CD14-positive monocyte (primary cell): ENCODE measurements around the gene LCNL1. TPM values are rescaled to one million over a fixed set of nuclear protein-coding genes. Genes with fewer than 3 reads are reported as not detected.

Experiments
- DNase-seq, 3 donors: peaks; one replicate each; pipeline ENCODE4 v3.0.0-alpha.2; 2011 to 2022
- H2AFZ ChIP-seq: 2 replicates; pipeline ENCODE4 v1.6.0; 2012; ENCODE audit warnings: mild to moderate bottlenecking, low read depth, low read length, inconsistent platforms; ENCODE audit not compliant: insufficient read depth, poor library complexity, severe bottlenecking
- H3K27ac ChIP-seq, 2 donors: 1 replicate in 1 of 2; 2 replicates in 1 of 2; pipeline ENCODE4 v1.5.1; 2012 to 2013; ENCODE audit warnings: low read length in 2 of 2, control low read depth in 1 of 2, inconsistent platforms in 1 of 2, low read depth in 1 of 2, mild to moderate bottlenecking in 1 of 2
- H3K27me3 ChIP-seq, 2 donors: one replicate each; pipeline versions ENCODE4 v1.6.0 to v1.6.1; 2011 to 2013; ENCODE audit warnings: low read length in 2 of 2; ENCODE audit not compliant: control insufficient read depth in 2 of 2, insufficient read depth in 2 of 2
- H3K36me3 ChIP-seq, 2 donors: replicated peaks in 1 of 2; 1 replicate in 1 of 2; 2 replicates in 1 of 2; pipeline versions ENCODE4 v1.5.1 to v1.6.1; 2012 to 2013; ENCODE audit warnings: low read length in 2 of 2, control low read depth in 1 of 2, inconsistent platforms in 1 of 2, mild to moderate bottlenecking in 1 of 2; ENCODE audit not compliant: insufficient read depth in 2 of 2, control insufficient read depth in 1 of 2
- H3K4me1 ChIP-seq, 2 donors: 1 replicate in 1 of 2; 2 replicates in 1 of 2; pipeline versions ENCODE4 v1.5.1 to v1.6.1; 2012 to 2013; ENCODE audit warnings: low read length in 2 of 2, control low read depth in 1 of 2, inconsistent platforms in 1 of 2, mild to moderate bottlenecking in 1 of 2, moderate library complexity in 1 of 2; ENCODE audit not compliant: insufficient read depth in 2 of 2, control insufficient read depth in 1 of 2
- H3K4me2 ChIP-seq: replicated peaks from 2 replicates; pipeline ENCODE3; 2012; ENCODE audit warnings: low read length, moderate library complexity, mild to moderate bottlenecking; ENCODE audit not compliant: poor library complexity, severe bottlenecking; ENCODE audit errors: extremely low read depth
- H3K4me3 ChIP-seq, 3 experiments: fragments of 200-600 bp in 1 of 3; sonication (generic) in 1 of 3; replicated peaks in 1 of 3; 1 replicate in 2 of 3; 2 replicates in 1 of 3; pipeline ENCODE4 v1.5.1; 2011 to 2013; ENCODE audit warnings: low read length in 3 of 3, mild to moderate bottlenecking in 3 of 3, control low read depth in 2 of 3, low read depth in 2 of 3, inconsistent platforms in 1 of 3, moderate library complexity in 1 of 3
- H3K79me2 ChIP-seq: 2 replicates; pipeline ENCODE4 v1.6.0; 2012; ENCODE audit warnings: mild to moderate bottlenecking, control low read depth, inconsistent platforms, low read length, moderate library complexity; ENCODE audit not compliant: insufficient read depth
- H3K9ac ChIP-seq: 2 replicates; pipeline ENCODE4 v1.6.0; 2017; ENCODE audit warnings: low read length, mild to moderate bottlenecking; ENCODE audit not compliant: insufficient read depth, poor library complexity, severe bottlenecking
- H3K9me3 ChIP-seq, 2 donors: replicated peaks in 1 of 2; 1 replicate in 1 of 2; 2 replicates in 1 of 2; pipeline versions ENCODE4 v1.5.1 to v1.6.1; 2012 to 2013; ENCODE audit warnings: low read length in 2 of 2, control low read depth in 1 of 2; ENCODE audit not compliant: control insufficient read depth in 1 of 2, insufficient read depth in 1 of 2
- H4K20me1 ChIP-seq: 2 replicates; pipeline ENCODE4 v1.6.0; 2012; ENCODE audit warnings: mild to moderate bottlenecking, low read length, control low read depth, moderate library complexity; ENCODE audit not compliant: insufficient read depth
- H3K27ac Mint-ChIP-seq, 7 donors: one replicate each; pipeline ENCODE4 v1.8.0; 2020; ENCODE audit warnings: mild to moderate bottlenecking in 7 of 7, mixed read lengths in 7 of 7, moderate library complexity in 6 of 7, inconsistent platforms in 2 of 7
- H3K27me3 Mint-ChIP-seq, 3 donors: one replicate each; pipeline ENCODE4 v1.8.0; 2021 to 2022; ENCODE audit warnings: low read depth in 3 of 3, mild to moderate bottlenecking in 3 of 3, mixed read lengths in 3 of 3, moderate library complexity in 3 of 3, inconsistent platforms in 1 of 3
- H3K36me3 Mint-ChIP-seq, 2 donors: one replicate each; pipeline ENCODE4 v1.8.0; 2020; ENCODE audit warnings: mixed read lengths in 2 of 2, inconsistent platforms in 1 of 2, mild to moderate bottlenecking in 1 of 2
- H3K4me1 Mint-ChIP-seq: one replicate; pipeline ENCODE4 v1.8.0; 2020; ENCODE audit warnings: mild to moderate bottlenecking, mixed read lengths
- H3K4me3 Mint-ChIP-seq, 2 donors: one replicate each; pipeline ENCODE4 v1.8.0; 2020; ENCODE audit warnings: mild to moderate bottlenecking in 2 of 2, mixed read lengths in 2 of 2, moderate library complexity in 1 of 2
- H3K9me3 Mint-ChIP-seq, 7 donors: one replicate each; pipeline ENCODE4 v1.8.0; 2020 to 2022; ENCODE audit warnings: mixed read lengths in 7 of 7, mild to moderate bottlenecking in 6 of 7, moderate library complexity in 6 of 7, inconsistent platforms in 2 of 7
- WGBS: methylation state at CpG from one replicate; pipeline ENCODE4 v1.1.5; 2013; ENCODE audit warnings: missing lambda C conversion rate; ENCODE audit not compliant: insufficient coverage; 5-methylcytosine and 5-hydroxymethylcytosine counted together
- intact Hi-C, 2 donors: fragments of 100-400 bp; cut with micrococcal nuclease; formaldehyde crosslinking; loops; one replicate each; pipeline versions ENCODE4 v1.15.0 to v1.15.1; 2023
- polyA plus RNA-seq, 3 donors: library from polyadenylated mRNA; depleted of rRNA in 1 of 3; unstranded in 2 of 3; stranded (reverse) in 1 of 3; fragments of 300-500 nt in 2 of 3; fragments of >200 nt in 1 of 3; fragmentation: Illumina TruSeq in 2 of 3; gene quantifications; 1 replicate in 2 of 3; 2 replicates in 1 of 3; pipeline ENCODE4 v1.2.3, GENCODE V29; 2012 to 2021
- TF ChIP-seq, protein P1 (sequence below): fragments of 200-600 bp; IDR thresholded peaks from one replicate; pipeline ENCODE4 v1.8.0; 2022; ENCODE audit warnings: antibody characterized with exemption, mild to moderate bottlenecking

The LCNL1 gene
- polyA plus RNA-seq, 3 donors = 0.04 TPM; not detected in 2

DNA sequence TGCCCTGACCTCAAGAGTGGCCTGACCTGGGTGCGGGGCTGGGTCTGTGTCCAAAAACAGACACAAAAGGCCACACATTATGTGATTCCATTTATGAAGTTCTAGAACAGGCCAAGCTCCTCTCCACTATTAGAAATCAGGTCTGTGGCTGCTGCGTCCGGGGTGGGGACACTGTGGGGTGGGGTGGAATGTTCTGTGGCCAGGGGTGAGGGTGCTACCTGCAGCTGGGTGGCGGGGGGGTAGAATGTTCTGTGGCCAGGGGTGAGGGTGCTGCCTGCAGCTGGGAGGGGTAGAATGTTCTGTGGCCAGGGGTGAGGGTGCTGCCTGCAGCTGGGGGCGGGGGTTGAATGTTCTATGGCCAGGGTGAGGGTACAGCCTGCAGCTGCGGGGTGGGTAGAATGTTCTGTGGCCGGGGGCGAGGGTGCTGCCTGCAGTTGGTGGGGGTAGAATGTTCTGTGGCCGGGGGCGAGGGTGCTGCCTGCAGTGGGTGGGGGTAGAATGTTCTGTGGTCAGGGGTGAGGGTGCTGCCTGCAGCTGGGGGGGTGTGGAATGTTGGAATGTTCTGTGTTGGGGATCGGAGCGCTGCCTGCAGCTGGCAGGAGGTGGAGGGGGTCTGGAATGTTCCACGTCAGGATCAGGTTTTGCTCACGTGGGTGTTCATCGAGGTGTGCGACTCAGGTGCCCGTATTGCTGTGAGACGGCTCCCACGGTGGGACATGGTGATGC lies 22.4 kb upstream of the LCNL1 start:
- DNase-seq = no peak
- Histone ChIP-seq H3K27ac (no peak overlapping the region), H3K79me2 (no peaks in the 10 kb centered on the region), H4K20me1 (no peaks in the 10 kb centered on the region), H3K9ac (no peak overlapping the region), H2AFZ (no peak overlapping the region), H3K36me3 (no peaks in the 10 kb centered on the region), H3K4me1 (peaks cover 4 to 6% of the 10 kb centered on the region in 2 donors), H3K4me2 (no peak overlapping the region), H3K9me3 (no peaks in the 10 kb centered on the region), H3K4me3 (no peak overlapping the region), H3K27me3 (no peaks in the 10 kb centered on the region)
- 95% methylated on average over 11 of the region's 19 CpGs for WGBS
- no peaks in the 10 kb centered on the region for H3K36me3 Mint-ChIP-seq
- H3K27ac Mint-ChIP-seq = no peak overlapping the region
- H3K4me3 Mint-ChIP-seq = no peak overlapping the region
- intact Hi-C loops = no loop called here
- H3K27me3 Mint-ChIP-seq = peaks cover under 1 to 6% (median 2%) of the 10 kb centered on the region in 3 donors
- peaks cover 0 to 5% (median 3%) of the 10 kb centered on the region in 7 donors for H3K9me3 Mint-ChIP-seq
- H3K4me1 Mint-ChIP-seq = peaks cover 3% of the 10 kb centered on the region
- TF ChIP-seq, protein P1, sequence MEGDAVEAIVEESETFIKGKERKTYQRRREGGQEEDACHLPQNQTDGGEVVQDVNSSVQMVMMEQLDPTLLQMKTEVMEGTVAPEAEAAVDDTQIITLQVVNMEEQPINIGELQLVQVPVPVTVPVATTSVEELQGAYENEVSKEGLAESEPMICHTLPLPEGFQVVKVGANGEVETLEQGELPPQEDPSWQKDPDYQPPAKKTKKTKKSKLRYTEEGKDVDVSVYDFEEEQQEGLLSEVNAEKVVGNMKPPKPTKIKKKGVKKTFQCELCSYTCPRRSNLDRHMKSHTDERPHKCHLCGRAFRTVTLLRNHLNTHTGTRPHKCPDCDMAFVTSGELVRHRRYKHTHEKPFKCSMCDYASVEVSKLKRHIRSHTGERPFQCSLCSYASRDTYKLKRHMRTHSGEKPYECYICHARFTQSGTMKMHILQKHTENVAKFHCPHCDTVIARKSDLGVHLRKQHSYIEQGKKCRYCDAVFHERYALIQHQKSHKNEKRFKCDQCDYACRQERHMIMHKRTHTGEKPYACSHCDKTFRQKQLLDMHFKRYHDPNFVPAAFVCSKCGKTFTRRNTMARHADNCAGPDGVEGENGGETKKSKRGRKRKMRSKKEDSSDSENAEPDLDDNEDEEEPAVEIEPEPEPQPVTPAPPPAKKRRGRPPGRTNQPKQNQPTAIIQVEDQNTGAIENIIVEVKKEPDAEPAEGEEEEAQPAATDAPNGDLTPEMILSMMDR = no peak

- H3K4me1 ChIP-seq = peaks cover 4 to 8% of the 10 kb centered on the region in 2 donors
These were observed 21.9 kb upstream of the LCNL1 start for GRCh38 chr9:136960938-136961275.

More at GRCh38 chr9:136960938-136961275, 21.9 kb upstream of the LCNL1 start:
- no peak for DNase-seq
- H3K4me1 Mint-ChIP-seq = peaks cover 8% of the 10 kb centered on the region
- Histone ChIP-seq H3K36me3 (no peaks in the 10 kb centered on the region), H3K79me2 (no peaks in the 10 kb centered on the region), H3K27ac (no peak overlapping the region), H4K20me1 (no peaks in the 10 kb centered on the region), H3K27me3 (no peaks in the 10 kb centered on the region), H3K9me3 (no peaks in the 10 kb centered on the region), H2AFZ (no peak overlapping the region), H3K9ac (no peak overlapping the region), H3K4me3 (no peak overlapping the region), H3K4me2 (no peak overlapping the region)
- intact Hi-C loops = no loop called here
- TF ChIP-seq, protein P1 = no peak
- no peak overlapping the region for H3K27ac Mint-ChIP-seq
- peaks cover 6 to 11% (median 7%) of the 10 kb centered on the region in 3 donors for H3K27me3 Mint-ChIP-seq
- H3K4me3 Mint-ChIP-seq = no peak overlapping the region
- peaks cover 0 to 5% (median 3%) of the 10 kb centered on the region in 7 donors for H3K9me3 Mint-ChIP-seq
- 93% methylated on average over 12 of the region's 15 CpGs for WGBS
- no peaks in the 10 kb centered on the region for H3K36me3 Mint-ChIP-seq
